A549 treated with Mapracorat at 1 μM for 4 hours (cell line): ENCODE results near the gene TM7SF3. TPM values are rescaled to one million over a fixed set of nuclear protein-coding genes. Genes with fewer than 3 reads are reported as not detected.

Source experiments
- total RNA-seq: library from RNA; stranded (reverse); fragments of 200-300 nt; extraction: Qiagen RNA extraction; gene quantifications from 5 replicates; pipeline ENCODE4 v1.2.3, GENCODE V29; 2022

The TM7SF3 gene, protein sequence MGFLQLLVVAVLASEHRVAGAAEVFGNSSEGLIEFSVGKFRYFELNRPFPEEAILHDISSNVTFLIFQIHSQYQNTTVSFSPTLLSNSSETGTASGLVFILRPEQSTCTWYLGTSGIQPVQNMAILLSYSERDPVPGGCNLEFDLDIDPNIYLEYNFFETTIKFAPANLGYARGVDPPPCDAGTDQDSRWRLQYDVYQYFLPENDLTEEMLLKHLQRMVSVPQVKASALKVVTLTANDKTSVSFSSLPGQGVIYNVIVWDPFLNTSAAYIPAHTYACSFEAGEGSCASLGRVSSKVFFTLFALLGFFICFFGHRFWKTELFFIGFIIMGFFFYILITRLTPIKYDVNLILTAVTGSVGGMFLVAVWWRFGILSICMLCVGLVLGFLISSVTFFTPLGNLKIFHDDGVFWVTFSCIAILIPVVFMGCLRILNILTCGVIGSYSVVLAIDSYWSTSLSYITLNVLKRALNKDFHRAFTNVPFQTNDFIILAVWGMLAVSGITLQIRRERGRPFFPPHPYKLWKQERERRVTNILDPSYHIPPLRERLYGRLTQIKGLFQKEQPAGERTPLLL
- 64.2 to 77.8 TPM (median 77.2 TPM) in 5 replicates for total RNA-seq

GRCh38 chr12:27014085-27014858, at the start of gene TM7SF3:
TM7SF3 (minus strand) TSS chr12:27014384; CDS start chr12:27014168, 216 bp downstream.

GRCh38 chr12:26937863-26938700, 76.1 kb downstream of the TM7SF3 start, which contains the start of the genes FGFR1OP2 and INTS13:
FGFR1OP2 (plus strand) TSS chr12:26938470; CDS start chr12:26954159, 15,689 bp downstream.
INTS13 (minus strand) TSS chr12:26937981; CDS start chr12:26936803, 1,178 bp downstream.

Other genes with a start within 250 kb of the TM7SF3 start
- gene ITPR2, start 181.2 kb downstream of the TM7SF3 start, total RNA-seq, result 2.0 to 3.2 TPM (median 2.5 TPM) in 5 replicates
- gene INTS13, start 76.4 kb downstream of the TM7SF3 start, total RNA-seq, result 20.2 to 25.0 TPM (median 24.1 TPM) in 5 replicates
- gene FGFR1OP2, start 75.9 kb downstream of the TM7SF3 start, total RNA-seq, result 25.9 to 31.2 TPM (median 27.1 TPM) in 5 replicates
- gene MED21, start 8.2 kb upstream of the TM7SF3 start, total RNA-seq, result 25.6 to 30.3 TPM (median 27.4 TPM) in 5 replicates
- gene C12orf71, start 68.2 kb upstream of the TM7SF3 start, total RNA-seq, result not detected in 5 replicates
- gene STK38L, start 229.9 kb upstream of the TM7SF3 start, total RNA-seq, result 8.4 to 14.6 TPM (median 11.3 TPM) in 5 replicates